PFSK-1 (cell line): ENCODE results near the gene ASCC1.

Experiments used
- FOXP2 ChIP-seq: optimal IDR thresholded peaks from 2 replicates; pipeline ENCODE3; 2011; ENCODE audit warnings: borderline replicate concordance, control low read depth, inconsistent platforms; ENCODE audit not compliant: insufficient read depth; ENCODE audit errors: extremely low read length, extremely low read depth
- POLR2AphosphoS5 ChIP-seq: IDR thresholded peaks from 2 replicates; pipeline ENCODE4 v1.6.1; 2012; ENCODE audit warnings: low read depth, mild to moderate bottlenecking, control low read depth, low read length, moderate library complexity
- SIN3A ChIP-seq: IDR thresholded peaks from 2 replicates; pipeline ENCODE4 v1.6.1; 2012; ENCODE audit warnings: mild to moderate bottlenecking, low read length, moderate library complexity, borderline replicate concordance; ENCODE audit not compliant: insufficient read depth
- TAF1 ChIP-seq: IDR thresholded peaks from 2 replicates; pipeline ENCODE4 v1.6.1; 2012; ENCODE audit warnings: low read length, control low read depth, borderline replicate concordance; ENCODE audit not compliant: insufficient read depth
- TF ChIP-seq, protein P1 (sequence below), 2 experiments: IDR thresholded peaks; 2 replicates each; pipeline versions ENCODE4 v1.6.1 to v1.8.0; 2011 to 2012; ENCODE audit warnings: low read depth in 2 of 2, low read length in 2 of 2, control low read depth in 1 of 2, inconsistent platforms in 1 of 2, mild to moderate bottlenecking in 1 of 2, moderate library complexity in 1 of 2; ENCODE audit not compliant: insufficient read depth in 1 of 2

The ASCC1 gene

DNA sequence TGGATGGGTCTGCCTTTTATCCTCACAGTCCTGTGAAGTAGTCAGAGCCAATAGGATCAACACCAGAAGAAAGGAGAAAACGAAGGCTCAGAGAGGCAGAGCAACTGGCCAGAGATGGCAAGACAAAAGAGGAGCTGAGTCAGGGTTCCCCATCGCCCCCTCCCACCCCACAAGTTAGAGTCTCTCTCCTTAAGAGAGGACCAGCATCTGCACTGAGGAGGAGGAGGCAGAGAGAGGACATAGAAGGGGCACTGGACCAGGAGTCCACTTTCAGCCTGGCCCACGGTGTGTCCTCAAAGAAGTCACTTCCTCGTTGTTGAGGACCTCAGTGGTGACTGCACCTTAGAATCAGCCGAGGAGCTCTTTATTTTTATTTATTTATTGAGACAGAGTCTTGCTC is 139.3 kb downstream of the ASCC1 start:
- TF ChIP-seq TAF1 (no peak), POLR2AphosphoS5 (no peak), SIN3A (no peak), FOXP2 (no peak)
- TF ChIP-seq, protein P1, sequence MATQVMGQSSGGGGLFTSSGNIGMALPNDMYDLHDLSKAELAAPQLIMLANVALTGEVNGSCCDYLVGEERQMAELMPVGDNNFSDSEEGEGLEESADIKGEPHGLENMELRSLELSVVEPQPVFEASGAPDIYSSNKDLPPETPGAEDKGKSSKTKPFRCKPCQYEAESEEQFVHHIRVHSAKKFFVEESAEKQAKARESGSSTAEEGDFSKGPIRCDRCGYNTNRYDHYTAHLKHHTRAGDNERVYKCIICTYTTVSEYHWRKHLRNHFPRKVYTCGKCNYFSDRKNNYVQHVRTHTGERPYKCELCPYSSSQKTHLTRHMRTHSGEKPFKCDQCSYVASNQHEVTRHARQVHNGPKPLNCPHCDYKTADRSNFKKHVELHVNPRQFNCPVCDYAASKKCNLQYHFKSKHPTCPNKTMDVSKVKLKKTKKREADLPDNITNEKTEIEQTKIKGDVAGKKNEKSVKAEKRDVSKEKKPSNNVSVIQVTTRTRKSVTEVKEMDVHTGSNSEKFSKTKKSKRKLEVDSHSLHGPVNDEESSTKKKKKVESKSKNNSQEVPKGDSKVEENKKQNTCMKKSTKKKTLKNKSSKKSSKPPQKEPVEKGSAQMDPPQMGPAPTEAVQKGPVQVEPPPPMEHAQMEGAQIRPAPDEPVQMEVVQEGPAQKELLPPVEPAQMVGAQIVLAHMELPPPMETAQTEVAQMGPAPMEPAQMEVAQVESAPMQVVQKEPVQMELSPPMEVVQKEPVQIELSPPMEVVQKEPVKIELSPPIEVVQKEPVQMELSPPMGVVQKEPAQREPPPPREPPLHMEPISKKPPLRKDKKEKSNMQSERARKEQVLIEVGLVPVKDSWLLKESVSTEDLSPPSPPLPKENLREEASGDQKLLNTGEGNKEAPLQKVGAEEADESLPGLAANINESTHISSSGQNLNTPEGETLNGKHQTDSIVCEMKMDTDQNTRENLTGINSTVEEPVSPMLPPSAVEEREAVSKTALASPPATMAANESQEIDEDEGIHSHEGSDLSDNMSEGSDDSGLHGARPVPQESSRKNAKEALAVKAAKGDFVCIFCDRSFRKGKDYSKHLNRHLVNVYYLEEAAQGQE (IDR thresholded peaks at IDR 0.05; ENCODE audit: insufficient read depth in 1 of 2, low read depth in 2 of 2, low read length in 2 of 2), result no peak

DNA sequence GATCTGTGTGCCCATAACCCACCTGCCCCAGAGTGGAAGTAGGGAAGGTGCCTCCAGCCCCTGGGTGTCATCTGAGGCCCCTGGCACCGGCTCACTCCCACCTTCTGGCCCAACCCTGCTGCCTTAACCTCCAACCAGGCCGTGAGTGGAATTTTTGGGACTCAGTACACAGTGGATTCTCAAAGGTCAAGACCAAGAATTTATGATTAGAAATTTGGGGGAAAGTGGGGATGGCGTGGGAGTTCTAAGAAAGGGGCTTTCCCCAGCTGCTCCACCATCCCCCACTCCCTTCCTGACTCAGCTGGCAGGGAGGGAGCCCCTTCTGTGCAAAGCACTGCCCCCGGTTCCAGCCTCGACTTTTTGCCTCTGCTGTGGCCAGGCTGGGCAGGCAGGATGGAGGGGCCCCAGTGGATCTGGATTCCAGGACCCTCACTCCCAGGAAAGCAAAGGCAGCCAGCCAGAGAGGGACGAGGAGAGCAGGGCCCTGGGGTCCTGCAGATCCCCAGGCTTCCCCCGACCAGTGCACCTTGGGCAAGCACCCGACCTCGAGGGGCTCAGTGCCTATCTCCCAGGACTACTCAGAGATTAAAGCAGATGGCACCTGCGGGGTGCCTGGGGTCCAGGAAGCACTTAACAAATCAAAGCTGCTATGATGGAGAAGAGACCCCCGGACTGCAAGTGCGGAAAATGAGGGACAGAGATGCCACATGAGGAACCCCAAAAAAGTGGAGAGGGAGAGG is 140.5 kb downstream of the ASCC1 start:
- TF ChIP-seq FOXP2 (no peak), POLR2AphosphoS5 (no peak), SIN3A (no peak), TAF1 (no peak)
- TF ChIP-seq, protein P1 (IDR thresholded peaks at IDR 0.05; ENCODE audit: insufficient read depth in 1 of 2, low read depth in 2 of 2, low read length in 2 of 2), result no peak

DNA sequence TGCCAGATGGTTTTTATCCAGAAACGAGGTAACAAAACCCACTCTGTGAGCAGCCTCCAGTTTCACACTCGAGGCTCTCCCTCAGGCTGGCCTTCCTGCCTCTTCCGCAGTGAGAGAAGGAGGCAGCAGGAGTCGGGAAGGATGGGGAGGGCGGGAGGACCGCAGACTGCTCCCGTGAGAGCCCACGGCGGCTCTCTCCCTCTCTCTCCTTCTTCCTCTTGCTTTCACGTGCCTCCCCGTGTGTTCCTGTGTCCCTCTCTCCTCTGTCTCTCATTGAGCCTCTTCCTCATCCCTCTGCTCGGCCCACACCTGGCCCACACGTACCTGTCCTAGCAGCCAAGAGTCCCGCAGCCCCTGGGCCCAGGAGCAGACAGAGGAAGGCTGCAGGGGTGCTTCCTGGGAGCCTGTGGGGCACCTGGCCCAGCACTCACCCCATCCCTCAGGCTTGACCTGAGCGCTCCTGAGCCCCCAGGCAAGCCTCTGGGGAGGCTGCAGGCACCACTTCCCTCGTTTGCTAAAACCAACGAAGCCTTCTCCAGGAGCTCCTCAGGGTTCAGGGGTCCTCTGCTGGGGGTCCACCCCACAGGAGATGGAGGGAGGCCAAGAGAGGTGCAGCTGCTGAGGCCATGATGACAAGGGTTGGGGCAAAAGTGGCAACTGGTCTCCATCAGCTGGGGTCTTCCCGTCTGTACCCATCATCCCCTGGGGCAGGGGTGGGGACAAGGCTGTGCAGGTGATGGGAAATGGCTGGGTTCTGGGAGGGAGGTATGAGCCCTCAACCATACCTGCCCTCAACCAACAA is 141.3 kb downstream of the ASCC1 start:
- TF ChIP-seq FOXP2, result no peak
- TF ChIP-seq TAF1, result no peak

DNA sequence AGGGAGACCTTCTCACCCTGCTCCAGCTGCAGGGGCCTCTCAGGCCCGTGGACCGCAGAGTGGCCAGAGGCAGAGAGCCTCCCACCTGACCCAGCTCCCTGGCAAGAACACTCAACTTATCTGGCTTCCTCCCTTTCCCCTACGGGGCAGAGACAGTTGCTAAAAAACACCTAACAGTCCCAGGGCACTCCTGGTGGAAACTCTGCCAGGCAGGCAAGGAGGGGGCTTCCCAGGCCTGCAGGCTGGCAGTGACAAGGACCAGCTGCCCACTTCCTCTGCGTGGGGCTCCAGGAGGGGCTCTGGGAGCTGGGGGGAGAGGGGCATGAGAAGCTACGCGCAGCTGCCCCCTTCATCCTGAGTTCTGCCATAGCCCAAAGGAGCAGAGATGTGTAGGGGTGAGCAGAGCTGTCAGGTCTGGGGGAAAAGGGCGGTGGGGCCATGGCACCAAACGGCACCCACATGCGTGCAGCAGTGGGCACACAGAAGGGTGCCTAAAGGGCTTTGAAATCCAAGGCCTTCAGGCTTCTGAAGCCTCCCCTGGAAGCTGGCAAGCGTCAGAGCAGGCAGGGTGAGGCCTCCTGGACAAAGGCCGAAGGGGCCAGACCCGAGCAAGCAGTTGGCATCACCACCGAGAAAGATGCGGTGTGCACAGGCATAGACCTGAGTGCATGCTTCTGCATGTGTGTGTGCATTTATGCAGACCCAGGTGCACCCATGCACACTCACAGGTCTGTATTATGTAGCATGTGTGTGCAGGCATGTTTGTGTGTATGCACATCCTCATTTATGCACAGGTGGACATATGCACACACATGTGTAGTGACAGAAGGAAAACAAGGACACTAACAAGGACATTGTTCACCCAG is 142.1 kb downstream of the ASCC1 start:
- TF ChIP-seq FOXP2, result no peak
- TF ChIP-seq TAF1, result no peak
- TF ChIP-seq, protein P1 (IDR thresholded peaks at IDR 0.05; ENCODE audit: insufficient read depth in 1 of 2, low read depth in 2 of 2, low read length in 2 of 2), result no peak
- no peak for TF ChIP-seq SIN3A
- no peak for TF ChIP-seq POLR2AphosphoS5

DNA sequence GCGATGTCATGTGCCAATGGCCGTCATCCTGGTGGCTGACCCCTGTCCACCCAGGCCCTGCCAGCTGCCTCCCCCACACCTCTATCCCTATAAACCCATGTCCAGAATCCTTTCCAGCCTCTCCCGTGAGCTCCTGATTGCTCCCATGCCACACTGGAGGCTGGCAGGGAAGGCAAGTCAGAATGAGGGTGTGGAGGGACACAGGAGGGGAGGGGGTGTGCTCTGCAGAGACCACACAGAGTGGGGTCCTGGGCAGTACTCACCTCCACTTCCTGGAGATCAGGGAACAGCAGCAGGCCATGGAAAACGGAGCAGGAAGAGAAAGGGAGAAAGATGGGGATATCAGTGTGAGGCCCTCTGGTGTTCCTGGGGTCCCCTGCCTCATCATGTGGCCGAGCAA is 143.4 kb downstream of the ASCC1 start:
- TF ChIP-seq TAF1 (no peak), POLR2AphosphoS5 (no peak), SIN3A (no peak), FOXP2 (no peak)
- TF ChIP-seq, protein P1 (IDR thresholded peaks at IDR 0.05; ENCODE audit: insufficient read depth in 1 of 2, low read depth in 2 of 2, low read length in 2 of 2), result no peak
